ENCODE measurements around the gene HLA-DPA1.

- TF ChIP-seq POLR2AphosphoS5 (IDR thresholded peaks at IDR 0.05; ENCODE audit: borderline replicate concordance, low read depth, low read length) (no peak), EZH2 (IDR thresholded peaks at IDR 0.05) (no peak)
These were observed 49.9 kb downstream of the HLA-DPA1 start for GRCh38 chr6:33023536-33023935.
